Prostate gland (tissue), 2 donors: ENCODE measurements around the gene CSNK1E. TPM values are rescaled to one million over a fixed set of nuclear protein-coding genes. Genes with fewer than 3 reads are reported as not detected.

Experiments used
- DNase-seq: peaks from one replicate; pipeline ENCODE4 v3.0.0-alpha.2; 2019; ENCODE audit warnings: low spot score
- H3K27ac ChIP-seq, 2 donors: fragments of 200-600 bp; sonication (generic); 2 replicates each; pipeline ENCODE4 v1.5.1; 2017 to 2019
- H3K27me3 ChIP-seq: fragments of 200-600 bp; sonication (generic); replicated peaks from 2 replicates; pipeline ENCODE4 v1.5.1; 2019; ENCODE audit not compliant: insufficient read depth
- H3K36me3 ChIP-seq, 2 donors: fragments of 200-600 bp; sonication (generic); 1 replicate in 1 of 2; 2 replicates in 1 of 2; pipeline versions ENCODE4 v1.5.1 to v1.8.1; 2017 to 2019
- H3K4me1 ChIP-seq: fragments of 200-600 bp; sonication (generic); replicated peaks from 2 replicates; pipeline ENCODE4 v1.5.1; 2019
- H3K4me3 ChIP-seq, 2 donors: fragments of 200-600 bp; sonication (generic); 2 replicates each; pipeline ENCODE4 v1.5.1; 2017 to 2019
- H3K9me3 ChIP-seq: fragments of 200-600 bp; sonication (generic); 2 replicates; pipeline ENCODE4 v1.5.1; 2017
- POLR2A ChIP-seq: fragments of 450-650 bp; IDR thresholded peaks from one replicate; pipeline ENCODE4 v1.6.1; 2016; ENCODE audit warnings: antibody characterized with exemption, mild to moderate bottlenecking
- POLR2AphosphoS5 ChIP-seq: sonication (generic); formaldehyde crosslinking; IDR thresholded peaks from one replicate; pipeline ENCODE4 v1.6.1; 2017; ENCODE audit warnings: antibody characterized with exemption
- WGBS: methylation state at CpG from one replicate; pipeline ENCODE4 v1.1.5; 2018; 5-methylcytosine and 5-hydroxymethylcytosine counted together
- intact Hi-C: fragments of 100-400 bp; cut with DNase I; formaldehyde crosslinking; loops from one replicate; pipeline ENCODE4 v1.14.2; 2022
- total RNA-seq, 2 donors: library from RNA; depleted of rRNA; stranded (reverse); fragments of >200 nt; gene quantifications; one replicate each; pipeline ENCODE4 v1.1.0, GENCODE V29; 2016
- TF ChIP-seq, protein P1 (sequence below), 4 experiments: fragments of 200-600 bp in 2 of 4; fragments of 450-650 bp in 2 of 4; sonication (generic) in 2 of 4; IDR thresholded peaks; 1 replicate in 3 of 4; 2 replicates in 1 of 4; pipeline ENCODE4 v1.5.1; 2016 to 2019; ENCODE audit warnings: antibody characterized with exemption in 4 of 4, mild to moderate bottlenecking in 2 of 4, moderate library complexity in 2 of 4

CSNK1E gene
- total RNA-seq, 2 donors from 2014 or later, result 82.8 to 190 TPM

GRCh38 chr22:38299770-38300102 lies 17.5 kb downstream of the CSNK1E start:
- H3K27me3 ChIP-seq, result no peaks in the 10 kb centered on the region
- TF ChIP-seq POLR2A (no peak), POLR2AphosphoS5 (no peak)
- TF ChIP-seq, protein P1, sequence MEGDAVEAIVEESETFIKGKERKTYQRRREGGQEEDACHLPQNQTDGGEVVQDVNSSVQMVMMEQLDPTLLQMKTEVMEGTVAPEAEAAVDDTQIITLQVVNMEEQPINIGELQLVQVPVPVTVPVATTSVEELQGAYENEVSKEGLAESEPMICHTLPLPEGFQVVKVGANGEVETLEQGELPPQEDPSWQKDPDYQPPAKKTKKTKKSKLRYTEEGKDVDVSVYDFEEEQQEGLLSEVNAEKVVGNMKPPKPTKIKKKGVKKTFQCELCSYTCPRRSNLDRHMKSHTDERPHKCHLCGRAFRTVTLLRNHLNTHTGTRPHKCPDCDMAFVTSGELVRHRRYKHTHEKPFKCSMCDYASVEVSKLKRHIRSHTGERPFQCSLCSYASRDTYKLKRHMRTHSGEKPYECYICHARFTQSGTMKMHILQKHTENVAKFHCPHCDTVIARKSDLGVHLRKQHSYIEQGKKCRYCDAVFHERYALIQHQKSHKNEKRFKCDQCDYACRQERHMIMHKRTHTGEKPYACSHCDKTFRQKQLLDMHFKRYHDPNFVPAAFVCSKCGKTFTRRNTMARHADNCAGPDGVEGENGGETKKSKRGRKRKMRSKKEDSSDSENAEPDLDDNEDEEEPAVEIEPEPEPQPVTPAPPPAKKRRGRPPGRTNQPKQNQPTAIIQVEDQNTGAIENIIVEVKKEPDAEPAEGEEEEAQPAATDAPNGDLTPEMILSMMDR (IDR thresholded peaks at IDR 0.05), result no peak
- H3K4me1 ChIP-seq, result peaks cover 10% of the 10 kb centered on the region
- WGBS, result 72% methylated on average over 12 of the region's 12 CpGs
- no peak overlapping the region for H3K27ac ChIP-seq
- peaks cover 9 to 70% of the 10 kb centered on the region in 2 donors for H3K36me3 ChIP-seq
- no peak overlapping the region for H3K4me3 ChIP-seq
- intact Hi-C loops, result no loop called here
- no peaks in the 10 kb centered on the region for H3K9me3 ChIP-seq
- no peak for DNase-seq

GRCh38 chr22:38298312-38299005 lies 18.8 kb downstream of the CSNK1E start:
- H3K4me3 ChIP-seq, result no peak overlapping the region
- H3K27me3 ChIP-seq, result no peaks in the 10 kb centered on the region
- DNase-seq, result no peak
- H3K36me3 ChIP-seq, result peaks cover 17 to 80% of the 10 kb centered on the region in 2 donors
- TF ChIP-seq, protein P1 (IDR thresholded peaks at IDR 0.05), result no peak
- TF ChIP-seq POLR2A (no peak), POLR2AphosphoS5 (no peak)
- intact Hi-C loops, result no loop called here
- 86% methylated on average over 21 of the region's 25 CpGs for WGBS
- H3K4me1 ChIP-seq, result no peaks in the 10 kb centered on the region
- no peaks in the 10 kb centered on the region for H3K9me3 ChIP-seq
- H3K27ac ChIP-seq, result no peak overlapping the region

GRCh38 chr22:38296372-38296771 lies 20.9 kb downstream of the CSNK1E start:
- H3K36me3 ChIP-seq, result peaks cover 17 to 74% of the 10 kb centered on the region in 2 donors
- no peak overlapping the region for H3K27ac ChIP-seq
- no peaks in the 10 kb centered on the region for H3K27me3 ChIP-seq
- no peak for DNase-seq
- H3K4me3 ChIP-seq, result no peak overlapping the region
- WGBS, result 53% methylated on average over 4 of the region's 4 CpGs
- H3K4me1 ChIP-seq, result no peaks in the 10 kb centered on the region
- H3K9me3 ChIP-seq, result no peaks in the 10 kb centered on the region
- TF ChIP-seq POLR2AphosphoS5 (no peak), POLR2A (no peak)
- TF ChIP-seq, protein P1 (IDR thresholded peaks at IDR 0.05), result no peak
- intact Hi-C loops, result no loop called here

DNA sequence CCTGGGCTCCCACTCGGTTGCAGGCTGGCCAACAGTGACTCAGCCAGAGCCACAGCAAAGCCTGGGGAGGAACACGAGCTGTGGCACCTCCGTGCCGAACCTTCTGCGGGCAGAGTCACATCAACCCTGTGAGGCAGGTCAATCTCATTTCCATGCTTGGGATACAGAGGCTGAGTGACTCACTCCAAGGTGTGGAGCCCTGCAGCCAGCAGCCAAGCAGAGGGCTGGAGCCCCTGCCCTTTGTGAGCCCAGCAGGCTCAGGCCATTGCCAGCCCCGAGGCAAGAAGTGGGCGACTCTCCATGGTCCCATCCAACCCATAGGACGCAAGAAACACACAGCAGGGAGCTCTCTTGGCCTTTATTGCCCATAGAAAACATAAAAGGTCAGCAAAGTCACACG lies 21.4 kb downstream of the CSNK1E start:
- Histone ChIP-seq H3K36me3 (peaks cover 17 to 69% of the 10 kb centered on the region in 2 donors), H3K9me3 (no peaks in the 10 kb centered on the region), H3K27ac (no peak overlapping the region), H3K4me1 (no peaks in the 10 kb centered on the region), H3K27me3 (no peaks in the 10 kb centered on the region), H3K4me3 (no peak overlapping the region)
- intact Hi-C loops, result no loop called here
- no peak for DNase-seq
- TF ChIP-seq POLR2AphosphoS5, result no peak
- TF ChIP-seq, protein P1 (IDR thresholded peaks at IDR 0.05), result no peak
- TF ChIP-seq POLR2A, result no peak
- 90% methylated on average over 9 of the region's 9 CpGs for WGBS

DNA sequence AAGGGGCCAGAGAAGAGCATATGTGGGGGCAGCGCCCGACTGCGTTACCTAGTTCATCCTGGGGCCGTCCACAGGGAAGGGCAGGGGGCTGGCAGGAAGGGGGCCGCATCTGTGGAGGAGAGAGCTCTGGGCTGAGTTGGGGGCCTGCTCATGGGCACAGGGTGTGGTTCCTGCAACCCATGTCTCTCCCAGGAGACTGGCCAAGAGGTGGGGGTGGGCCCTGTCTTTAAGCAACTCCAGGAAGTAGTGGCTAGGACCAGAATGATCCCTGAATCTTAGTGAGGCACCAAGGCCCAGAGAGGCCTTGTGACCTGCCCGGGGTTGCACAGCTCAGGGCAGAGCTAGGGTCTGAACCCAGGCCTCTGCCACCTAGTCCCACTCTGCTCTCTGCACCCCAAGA lies 21.9 kb downstream of the CSNK1E start:
- Histone ChIP-seq H3K27ac (no peak overlapping the region), H3K36me3 (peaks cover 17 to 64% of the 10 kb centered on the region in 2 donors)
- intact Hi-C loops, result no loop called here

More for the DNA sequence above, 21.9 kb downstream of the CSNK1E start:
- WGBS, result 91% methylated on average over 6 of the region's 6 CpGs
- TF ChIP-seq POLR2A, result no peak
- TF ChIP-seq POLR2AphosphoS5, result no peak
- TF ChIP-seq, protein P1 (IDR thresholded peaks at IDR 0.05), result no peak
- H3K9me3 ChIP-seq, result no peaks in the 10 kb centered on the region
- H3K4me3 ChIP-seq, result no peak overlapping the region
- H3K4me1 ChIP-seq, result no peaks in the 10 kb centered on the region
- DNase-seq, result no peak
- H3K27me3 ChIP-seq, result no peaks in the 10 kb centered on the region
